Panc1 (cell line): Measurements from ENCODE around the gene COA6. TPM values are rescaled to one million over a fixed set of nuclear protein-coding genes. Genes with fewer than 3 reads are reported as not detected.
A peak's percentile ranks its signal among the peaks of the same experiment; 100 is the strongest.
"Not testable (repeated sequence)": the region's sequence is repeated elsewhere in the genome, so short reads cannot be mapped to it uniquely, and the experiment has no call there.

Source experiments
- ATAC-seq: fragments of 200-7000 bp; cut with Tn5 transposase; 2 replicates; pipeline ENCODE4 v1.9.1; 2020; ENCODE audit warnings: mild to moderate bottlenecking, moderate library complexity
- BruUV-seq: library from RNA; stranded (reverse); fragments of 400-500 nt; replicated peaks from 2 replicates; lab custom pipeline; 2021; lab: Mats Ljungman, UMichigan
- CTCF ChIA-PET: fragments of 300-600 bp; sonication (Branson Sonifier 250); formaldehyde crosslinking; loops from one replicate; lab custom pipeline; 2022; ENCODE audit warnings: antibody characterized with exemption; lab: Charles Lee
- POLR2A ChIA-PET: fragments of 300-600 bp; sonication (Branson Sonifier 250); formaldehyde crosslinking; loops from one replicate; lab custom pipeline; 2022; ENCODE audit warnings: antibody characterized with exemption; lab: Charles Lee
- DNase-seq: peaks from one replicate; pipeline ENCODE4 v3.0.0-alpha.2; 2010; ENCODE audit warnings: low read depth, low spot score
- H3K27ac ChIP-seq: 2 replicates; pipeline ENCODE4 v1.5.1; 2011; ENCODE audit warnings: mild to moderate bottlenecking, low read length, inconsistent platforms
- H3K27me3 ChIP-seq: fragments of 200-500 bp; sonication (Bioruptor generic); 2 replicates; pipeline ENCODE4 v1.6.0; 2014; ENCODE audit warnings: low read length, inconsistent platforms; ENCODE audit not compliant: control insufficient read depth, insufficient read depth
- H3K36me3 ChIP-seq: fragments of 200-500 bp; sonication (Bioruptor generic); 2 replicates; pipeline ENCODE4 v1.5.1; 2014; ENCODE audit warnings: inconsistent platforms, mild to moderate bottlenecking, low read length, moderate library complexity; ENCODE audit not compliant: control insufficient read depth, insufficient read depth
- H3K4me1 ChIP-seq: 2 replicates; pipeline ENCODE4 v1.5.1; 2011; ENCODE audit warnings: inconsistent platforms, mild to moderate bottlenecking, low read length, moderate library complexity; ENCODE audit not compliant: control insufficient read depth, insufficient read depth
- H3K4me3 ChIP-seq, 2 experiments: 2 replicates each; pipeline ENCODE4 v1.5.1; 2011 to 2012; ENCODE audit warnings: low read depth in 2 of 2, low read length in 2 of 2, mild to moderate bottlenecking in 2 of 2, inconsistent platforms in 1 of 2, moderate library complexity in 1 of 2
- H3K9me3 ChIP-seq: fragments of 200-500 bp; sonication (Bioruptor generic); 2 replicates; pipeline ENCODE4 v1.5.1; 2014; ENCODE audit warnings: low read depth, mild to moderate bottlenecking, inconsistent platforms, low read length, moderate library complexity; ENCODE audit not compliant: control insufficient read depth, insufficient read depth
- CTCF ChIP-seq: fragments of 450-650 bp; IDR thresholded peaks from 2 replicates; pipeline ENCODE4 v1.5.1; 2017; ENCODE audit warnings: mild to moderate bottlenecking
- POLR2AphosphoS5 ChIP-seq: IDR thresholded peaks from 2 replicates; pipeline ENCODE4 v1.6.1; 2012; ENCODE audit warnings: mild to moderate bottlenecking, low read depth, low read length, moderate library complexity
- REST ChIP-seq, 2 experiments: IDR thresholded peaks; 2 replicates each; pipeline ENCODE4 v1.6.1; 2011 to 2012; ENCODE audit warnings: low read depth in 2 of 2, control low read depth in 1 of 2, low read length in 1 of 2, mild to moderate bottlenecking in 1 of 2, moderate library complexity in 1 of 2; ENCODE audit not compliant: insufficient read depth in 1 of 2
- SIN3A ChIP-seq: IDR thresholded peaks from 2 replicates; pipeline ENCODE4 v1.6.1; 2012; ENCODE audit warnings: low read depth, mild to moderate bottlenecking, low read length, moderate library complexity, borderline replicate concordance; ENCODE audit not compliant: insufficient read depth
- TCF7L2 ChIP-seq: IDR thresholded peaks from 2 replicates; pipeline ENCODE4 v1.6.1; 2011; ENCODE audit warnings: mild to moderate bottlenecking, low read depth, low read length, inconsistent platforms
- in situ Hi-C: cut with HindIII; loops from 2 replicates; pipeline ENCODE4 v1.10.0; 2016; ENCODE audit warnings: low sequenced_read_pairs, low pct_unique_long_range_greater_than_20kb
- intact Hi-C: fragments of 100-400 bp; cut with micrococcal nuclease; formaldehyde crosslinking; loops from one replicate; pipeline ENCODE4 v1.10.0; 2022; ENCODE audit not compliant: unreplicated experiment
- total RNA-seq: library from RNA; stranded (reverse); gene quantifications from one replicate; pipeline ENCODE4 v1.2.1, GENCODE V29; 2021; ENCODE audit not compliant: unreplicated experiment

The COA6 gene
- total RNA-seq, 1 experiment from 2014 or later: 50.1 TPM

GRCh38 chr1:234355782-234356510 lies 17.3 kb upstream of the COA6 start:
- H3K4me1 ChIP-seq: peaks cover 6% of the 10 kb centered on the region; the same call in 1 of the 2 replicates
- H3K9me3 ChIP-seq: no peaks in the 10 kb centered on the region
- ATAC-seq (no peak), DNase-seq (no peak)
- no peaks in the 10 kb centered on the region for H3K36me3 ChIP-seq
- H3K27ac ChIP-seq: peak overlapping the region; percentile 78; the same call in 1 of the 2 replicates
- peak overlapping the region; percentile 53 to 56; a peak in 3 of 4 replicates for H3K4me3 ChIP-seq
- H3K27me3 ChIP-seq: peaks cover 3% of the 10 kb centered on the region; the same call in 1 of the 2 replicates
- in situ Hi-C loops (no loop called here), intact Hi-C loops (no loop called here)
- BruUV-seq: no TSS peak
- CTCF ChIA-PET: no interaction called here
- POLR2A ChIA-PET: no interaction called here
- TF ChIP-seq POLR2AphosphoS5 (no peak), SIN3A (no peak), REST (IDR thresholded peaks at IDR 0.05; ENCODE audit: insufficient read depth in 1 of 2, low read depth in 2 of 2, low read length in 1 of 2) (no peak), TCF7L2 (no peak), CTCF (no peak)

GRCh38 chr1:234356615-234357269 lies 16.5 kb upstream of the COA6 start:
- TF ChIP-seq POLR2AphosphoS5: peak; percentile 51; the same call in 1 of the 2 replicates
- CTCF ChIA-PET, H3K27me3 ChIP-seq, H3K9me3 ChIP-seq, H3K36me3 ChIP-seq, DNase-seq, intact Hi-C loops, in situ Hi-C loops, H3K4me1 ChIP-seq, BruUV-seq, POLR2A ChIA-PET: not testable (repeated sequence)
- Histone ChIP-seq H3K4me3 (peak overlapping the region; percentile 53 to 56), H3K27ac (peak overlapping the region; percentile 78)
- ATAC-seq: peak; percentile 97
